HG02870 (cell line): ENCODE measurements around the gene RP2.

Experiments used
- ATAC-seq: cut with Tn5 transposase; IDR thresholded peaks from one replicate; pipeline ENCODE4 v1.9.1; 2021; ENCODE audit warnings: mild to moderate bottlenecking, moderate library complexity; ENCODE audit not compliant: unreplicated experiment

The RP2 gene

GRCh38 chrX:46841346-46841745 is 4.5 kb downstream of the RP2 start:
- ATAC-seq, result no peak

- no peak for ATAC-seq
Observed at GRCh38 chrX:46844913-46845312, 8.1 kb downstream of the RP2 start.

- no peak for ATAC-seq
Observed at GRCh38 chrX:46849933-46850332, 13.1 kb downstream of the RP2 start.

GRCh38 chrX:46850771-46851170 is 13.9 kb downstream of the RP2 start:
- ATAC-seq, result no peak

GRCh38 chrX:46856483-46856882 is 19.6 kb downstream of the RP2 start:
- no peak for ATAC-seq

- no peak for ATAC-seq
Observed at GRCh38 chrX:46860557-46860956, 23.7 kb downstream of the RP2 start.

- ATAC-seq, result no peak
Observed at GRCh38 chrX:46863072-46863471, 26.2 kb downstream of the RP2 start.

- no peak for ATAC-seq
Observed at GRCh38 chrX:46864606-46865005, 27.8 kb downstream of the RP2 start.

GRCh38 chrX:46865281-46865680 is 28.4 kb downstream of the RP2 start:
- no peak for ATAC-seq

GRCh38 chrX:46866726-46867125 is 29.9 kb downstream of the RP2 start:
- ATAC-seq, result no peak

GRCh38 chrX:46873746-46874145 is 36.9 kb downstream of the RP2 start:
- ATAC-seq, result no peak

GRCh38 chrX:46876901-46877300 is 40.1 kb downstream of the RP2 start:
- ATAC-seq, result no peak

GRCh38 chrX:46882266-46882665 is 45.4 kb downstream of the RP2 start:
- no peak for ATAC-seq

- no peak for ATAC-seq
Observed at GRCh38 chrX:46884799-46885198, 48.0 kb downstream of the RP2 start.

GRCh38 chrX:46898207-46898606 is 61.4 kb downstream of the RP2 start:
- ATAC-seq, result no peak

- ATAC-seq, result peak; percentile 79
Observed at GRCh38 chrX:46903458-46904242, 66.8 kb downstream of the RP2 start.

GRCh38 chrX:46904626-46905025 is 67.8 kb downstream of the RP2 start:
- ATAC-seq, result no peak

- ATAC-seq, result no peak
Observed at GRCh38 chrX:46910415-46910814, 73.6 kb downstream of the RP2 start.

- peak; percentile 43 for ATAC-seq
Observed at GRCh38 chrX:46912098-46912602, 75.3 kb downstream of the RP2 start, which contains the start of gene JADE3. JADE3 (plus strand) TSS chrX:46912421; CDS start chrX:46984895, 72,474 bp downstream.

- ATAC-seq, result peak; percentile 36
Observed at GRCh38 chrX:46912603-46913491, 76.0 kb downstream of the RP2 start.

GRCh38 chrX:46913667-46914066 is 76.8 kb downstream of the RP2 start:
- ATAC-seq, result no peak

GRCh38 chrX:46916273-46916672 is 79.4 kb downstream of the RP2 start:
- ATAC-seq, result no peak
